Astrocyte of the cerebellum (primary cell): ENCODE measurements around the gene CCDC188.

Experiments
- DNase-seq: peaks from one replicate; pipeline ENCODE4 v3.0.0-alpha.2; 2011; ENCODE audit warnings: low read depth
- H3K4me3 ChIP-seq: 2 replicates; pipeline ENCODE4 v1.5.1; 2011; ENCODE audit warnings: mild to moderate bottlenecking, low read depth, low read length, moderate library complexity
- CTCF ChIP-seq: IDR thresholded peaks from 2 replicates; pipeline ENCODE4 v1.5.1; 2012; ENCODE audit warnings: low read length, low read depth, moderate library complexity, mild to moderate bottlenecking; ENCODE audit errors: missing control alignments
- in situ Hi-C: cut with HindIII; loops from 2 replicates; pipeline ENCODE4 v1.10.0; 2017; ENCODE audit warnings: low sequenced_read_pairs

Gene CCDC188

GRCh38 chr22:20150381-20151275 lies at the start of gene CCDC188:
Gene CCDC188 (minus strand): TSS chr22:20151055. CDS start chr22:20150986, 69 bp downstream.
- in situ Hi-C loops = no loop called here
- TF ChIP-seq CTCF = no peak
- no peak for DNase-seq

GRCh38 chr22:20199906-20200305 lies 49.1 kb upstream of the CCDC188 start:
- no peak for DNase-seq
- in situ Hi-C loops = no loop called here
- no peak for TF ChIP-seq CTCF
- H3K4me3 ChIP-seq = no peak overlapping the region

More at GRCh38 chr22:20150381-20151275, at the start of gene CCDC188:
- H3K4me3 ChIP-seq = no peak within 1 kb of the TSS

GRCh38 chr22:20199413-20199842 lies 48.6 kb upstream of the CCDC188 start:
- DNase-seq = no peak
- no peak for TF ChIP-seq CTCF
- in situ Hi-C loops = no loop called here
- no peak overlapping the region for H3K4me3 ChIP-seq

GRCh38 chr22:20198557-20199319 lies 47.9 kb upstream of the CCDC188 start:
- in situ Hi-C loops = no loop called here
- no peak overlapping the region for H3K4me3 ChIP-seq
- no peak for TF ChIP-seq CTCF
- no peak for DNase-seq

- in situ Hi-C loops = no loop called here
- H3K4me3 ChIP-seq = no peak overlapping the region
- no peak for DNase-seq
- TF ChIP-seq CTCF = no peak
Measured at GRCh38 chr22:20197407-20198030, 46.7 kb upstream of the CCDC188 start.
